HT1080 (cell line): Measurements from ENCODE around the gene NECAB2. TPM values are rescaled to one million over a fixed set of nuclear protein-coding genes. Genes with fewer than 3 reads are reported as not detected.

Experiments used
- DNase-seq: peaks from one replicate; pipeline ENCODE4 v3.0.0-alpha.2; 2015; ENCODE audit warnings: low read depth
- total RNA-seq: library from RNA; depleted of rRNA; stranded (reverse); fragments of >200 nt; shearing (Covaris generic); gene quantifications from 2 replicates; pipeline ENCODE4 v1.2.3, GENCODE V29; 2014

Gene NECAB2
- total RNA-seq, 1 experiment from 2014 or later, result not detected

DNA sequence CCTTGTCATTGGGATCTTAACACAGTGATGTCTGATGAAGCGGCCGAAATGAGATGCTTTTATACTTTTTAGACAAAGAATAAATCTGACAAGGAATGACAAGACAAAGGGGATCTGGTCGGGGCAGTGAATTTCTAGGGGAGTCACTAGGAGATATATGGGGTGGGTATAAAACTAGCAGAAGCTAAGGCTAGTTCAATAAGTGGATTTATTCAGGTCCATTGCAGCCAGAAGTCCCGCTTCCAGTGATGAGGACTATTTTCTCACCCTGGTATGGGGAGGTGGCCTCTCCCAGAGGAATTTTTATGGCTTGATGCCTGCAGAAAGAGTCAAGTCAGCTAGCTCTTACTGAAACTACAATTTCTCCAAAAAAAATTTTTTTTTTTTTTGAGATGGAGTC is 50.7 kb downstream of the NECAB2 start:
- DNase-seq, result no peak

- no peak for DNase-seq
These were observed 52.3 kb downstream of the NECAB2 start for GRCh38 chr16:84020353-84020752.

GRCh38 chr16:84021488-84021887 is 53.4 kb downstream of the NECAB2 start:
- DNase-seq, result no peak

DNA sequence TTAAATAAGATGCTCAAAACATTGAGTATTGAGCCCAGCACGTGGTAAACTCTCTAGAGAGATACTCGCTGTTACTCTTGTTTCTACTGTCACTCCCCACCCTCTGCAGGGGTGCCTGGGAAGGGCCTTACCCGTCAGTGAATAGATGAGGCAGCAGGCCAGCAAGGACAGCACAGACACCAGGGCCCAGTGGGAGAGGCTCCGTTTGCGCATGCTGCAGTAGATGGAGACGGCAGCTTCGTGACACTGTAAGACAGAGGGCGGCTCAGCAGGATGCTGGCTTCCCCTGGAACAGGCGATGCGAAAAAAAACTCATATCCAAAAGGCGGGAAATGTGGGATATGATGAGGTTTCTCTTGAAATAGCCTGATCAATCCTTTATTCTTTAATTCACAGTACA is 54.6 kb downstream of the NECAB2 start:
- no peak for DNase-seq

- no peak for DNase-seq
These were observed 56.8 kb downstream of the NECAB2 start for GRCh38 chr16:84024854-84025253.

DNA sequence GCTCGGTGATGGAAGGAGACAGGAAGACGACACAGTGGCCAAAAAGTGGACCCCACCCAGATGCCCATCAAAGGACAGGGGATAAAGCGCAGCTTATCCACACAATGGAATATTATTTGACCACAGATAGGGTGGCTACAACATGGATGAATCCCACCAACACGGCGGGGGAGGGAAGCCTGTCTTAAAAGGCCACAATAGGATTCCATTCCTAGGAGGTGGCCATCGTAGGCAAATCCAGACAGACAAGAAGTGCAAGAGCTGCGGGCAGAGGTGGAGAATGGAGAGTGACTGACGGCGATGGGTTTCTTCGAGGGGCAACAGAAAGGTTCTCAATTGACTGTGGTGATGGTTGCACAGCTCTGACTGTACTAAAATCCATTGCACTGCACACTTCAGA is 58.6 kb downstream of the NECAB2 start:
- DNase-seq, result no peak

- no peak for DNase-seq
These were observed 59.6 kb downstream of the NECAB2 start for GRCh38 chr16:84027625-84028024.

DNA sequence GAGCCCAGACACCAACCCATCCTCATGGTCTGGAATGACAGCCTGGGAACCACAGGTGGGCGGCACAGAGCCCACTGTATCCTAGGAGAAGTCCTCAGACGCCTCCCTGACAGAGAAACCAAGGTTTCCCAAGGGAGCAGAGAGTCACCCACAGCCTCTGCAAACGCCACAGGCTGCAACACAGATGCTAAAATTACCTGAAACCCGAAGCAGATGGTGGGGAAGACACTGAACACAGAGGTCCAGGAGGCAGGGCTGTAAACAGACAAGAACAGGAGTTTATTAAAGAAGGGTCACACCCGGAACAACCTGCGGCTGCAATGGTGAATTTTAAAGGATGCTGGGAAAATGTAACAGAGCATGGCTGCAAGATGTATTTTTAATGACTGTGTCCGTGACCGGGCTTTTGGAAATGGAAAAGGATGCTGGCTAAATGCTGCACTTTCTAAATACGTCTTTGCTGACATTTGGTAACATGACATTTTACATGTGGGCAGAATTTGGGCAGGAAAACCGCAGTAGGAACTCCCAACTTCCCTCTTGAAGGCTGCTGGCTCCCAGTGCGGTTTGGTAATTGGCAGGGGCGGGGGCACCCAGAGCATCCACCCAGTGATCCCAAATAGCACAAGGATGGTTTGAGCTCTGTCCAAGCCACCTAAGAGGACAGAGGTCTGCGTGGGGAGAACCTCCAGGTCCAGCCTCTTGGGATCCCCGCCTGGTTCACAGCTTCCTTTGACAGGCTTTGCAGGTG is 61.4 kb downstream of the NECAB2 start:
- DNase-seq, result no peak

DNA sequence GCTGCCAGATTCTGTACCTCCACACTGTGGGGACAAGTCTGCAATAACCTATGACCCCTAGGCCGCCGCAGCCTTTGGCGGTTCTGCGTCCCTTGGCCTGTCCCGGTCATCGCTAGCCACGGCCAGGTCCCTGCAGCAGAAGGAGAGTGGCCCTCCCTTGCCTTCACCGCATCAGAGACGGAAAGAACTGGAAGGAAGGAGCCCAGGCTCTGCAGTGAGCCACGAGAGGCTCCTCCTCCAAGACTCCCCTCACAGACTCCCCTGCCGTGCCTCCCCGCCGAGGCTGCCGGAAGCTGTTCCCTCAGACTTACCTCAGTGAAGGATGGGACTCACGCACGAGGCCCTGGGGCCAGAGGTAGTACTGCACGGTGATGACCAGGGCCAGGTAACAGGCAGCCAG is 63.5 kb downstream of the NECAB2 start:
- no peak for DNase-seq

- no peak for DNase-seq
These were observed 64.6 kb downstream of the NECAB2 start for GRCh38 chr16:84032458-84033178.

DNA sequence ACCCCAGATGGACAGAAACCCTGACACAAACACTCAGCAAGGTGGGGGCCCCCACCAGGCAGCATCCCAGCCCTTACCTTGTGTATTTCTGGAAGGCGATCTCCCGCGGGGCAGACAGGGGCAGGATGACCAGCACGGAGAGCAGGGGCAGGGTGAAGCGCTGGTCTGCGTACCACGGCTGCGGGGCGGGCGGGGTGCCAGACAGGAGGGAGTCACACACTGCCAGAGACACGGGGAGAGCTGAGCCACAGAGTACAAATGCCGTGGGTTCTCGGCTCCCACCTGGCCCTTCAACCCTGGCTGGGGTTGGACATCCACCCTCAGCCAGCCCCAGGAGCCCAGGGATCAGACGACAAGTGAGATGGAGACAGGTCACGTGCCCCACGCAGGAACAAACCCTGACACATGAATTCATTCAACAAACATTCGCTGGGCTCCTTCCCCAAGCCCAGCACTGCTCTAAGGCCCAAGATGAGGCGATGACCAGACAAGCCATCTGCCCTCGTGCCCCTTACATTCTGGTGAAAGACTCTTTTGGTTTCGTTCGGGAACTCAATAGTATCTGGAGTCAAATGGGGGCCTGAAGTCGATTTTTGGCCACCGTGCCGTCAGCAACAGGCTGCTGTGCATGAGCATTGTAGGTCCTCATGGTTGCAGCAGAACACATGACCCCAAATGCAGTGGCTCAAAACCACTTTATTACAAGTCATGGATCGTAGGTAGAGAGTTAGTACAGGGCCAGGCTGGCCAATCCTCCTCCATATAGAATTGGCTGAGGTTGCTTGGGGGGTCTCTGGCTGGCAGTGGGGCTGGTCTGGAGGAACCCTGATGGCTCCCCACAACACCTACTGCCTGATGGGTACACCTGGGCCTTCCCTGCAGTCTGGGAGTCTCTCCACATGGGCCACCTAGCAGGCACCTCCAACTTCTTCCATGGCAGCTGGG is 65.5 kb downstream of the NECAB2 start:
- no peak for DNase-seq

DNA sequence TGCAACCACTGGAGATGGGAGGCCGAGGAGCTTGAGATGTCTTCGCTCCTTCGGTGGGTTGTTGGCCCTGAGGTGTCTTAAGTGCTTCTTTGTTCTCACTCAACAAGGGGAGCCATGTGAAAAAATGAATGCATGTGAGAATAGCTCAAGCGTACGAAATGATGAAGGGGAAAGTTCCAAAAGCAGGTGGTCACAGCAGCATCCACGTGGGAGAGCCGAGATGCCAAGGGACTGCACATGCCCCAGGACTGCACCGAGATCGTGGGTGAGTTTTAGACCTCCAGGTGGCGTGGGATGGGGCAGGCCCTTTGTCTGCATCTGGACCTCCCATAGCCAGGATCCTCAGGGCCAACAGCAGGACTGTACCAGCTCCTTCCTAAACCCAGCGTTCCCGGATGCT is 66.5 kb downstream of the NECAB2 start:
- no peak for DNase-seq

DNA sequence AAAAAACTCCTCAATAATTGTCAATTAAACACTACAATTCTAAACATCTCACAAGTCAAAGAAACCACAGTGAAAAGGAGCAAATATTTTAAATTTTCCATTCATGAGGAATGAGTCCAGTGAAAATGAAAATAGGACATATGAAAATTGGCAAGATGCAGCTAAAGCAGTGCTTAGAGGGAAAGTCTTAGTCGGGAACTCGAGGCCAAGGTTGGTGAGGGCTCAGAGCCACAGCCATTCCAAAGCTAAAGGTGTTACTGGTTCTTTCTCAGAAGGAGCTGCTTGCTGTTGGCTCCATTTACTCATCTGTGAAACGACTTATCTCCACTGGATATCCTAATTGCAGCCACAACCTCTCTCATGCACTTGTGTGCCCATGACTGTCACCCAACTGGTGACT is 68.1 kb downstream of the NECAB2 start:
- DNase-seq, result no peak

GRCh38 chr16:84036982-84037425 is 69.0 kb downstream of the NECAB2 start:
- no peak for DNase-seq

- DNase-seq, result no peak
These were observed 70.4 kb downstream of the NECAB2 start for GRCh38 chr16:84038469-84038868.

DNA sequence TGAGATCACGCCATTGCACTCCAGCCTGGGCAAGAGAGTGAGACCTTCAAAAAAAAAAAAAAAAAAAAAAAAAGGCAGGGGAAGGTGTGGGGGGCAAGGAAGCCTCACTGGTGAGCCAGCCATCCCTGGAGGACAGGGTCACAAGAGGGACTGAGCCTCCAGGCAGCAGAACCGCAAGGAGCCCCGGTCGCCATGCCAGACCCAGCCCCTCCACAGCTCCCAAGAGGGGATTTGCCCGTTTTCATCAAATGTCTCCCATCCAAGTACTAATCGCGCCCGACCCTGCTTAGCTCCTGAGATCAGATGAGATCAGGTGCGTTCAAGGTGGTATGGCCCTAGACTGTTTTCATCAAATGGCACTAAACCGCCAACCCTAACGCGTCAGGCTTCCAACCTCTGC is 71.7 kb downstream of the NECAB2 start:
- DNase-seq, result no peak

- DNase-seq, result no peak
These were observed 72.3 kb downstream of the NECAB2 start for GRCh38 chr16:84040226-84040822.

DNA sequence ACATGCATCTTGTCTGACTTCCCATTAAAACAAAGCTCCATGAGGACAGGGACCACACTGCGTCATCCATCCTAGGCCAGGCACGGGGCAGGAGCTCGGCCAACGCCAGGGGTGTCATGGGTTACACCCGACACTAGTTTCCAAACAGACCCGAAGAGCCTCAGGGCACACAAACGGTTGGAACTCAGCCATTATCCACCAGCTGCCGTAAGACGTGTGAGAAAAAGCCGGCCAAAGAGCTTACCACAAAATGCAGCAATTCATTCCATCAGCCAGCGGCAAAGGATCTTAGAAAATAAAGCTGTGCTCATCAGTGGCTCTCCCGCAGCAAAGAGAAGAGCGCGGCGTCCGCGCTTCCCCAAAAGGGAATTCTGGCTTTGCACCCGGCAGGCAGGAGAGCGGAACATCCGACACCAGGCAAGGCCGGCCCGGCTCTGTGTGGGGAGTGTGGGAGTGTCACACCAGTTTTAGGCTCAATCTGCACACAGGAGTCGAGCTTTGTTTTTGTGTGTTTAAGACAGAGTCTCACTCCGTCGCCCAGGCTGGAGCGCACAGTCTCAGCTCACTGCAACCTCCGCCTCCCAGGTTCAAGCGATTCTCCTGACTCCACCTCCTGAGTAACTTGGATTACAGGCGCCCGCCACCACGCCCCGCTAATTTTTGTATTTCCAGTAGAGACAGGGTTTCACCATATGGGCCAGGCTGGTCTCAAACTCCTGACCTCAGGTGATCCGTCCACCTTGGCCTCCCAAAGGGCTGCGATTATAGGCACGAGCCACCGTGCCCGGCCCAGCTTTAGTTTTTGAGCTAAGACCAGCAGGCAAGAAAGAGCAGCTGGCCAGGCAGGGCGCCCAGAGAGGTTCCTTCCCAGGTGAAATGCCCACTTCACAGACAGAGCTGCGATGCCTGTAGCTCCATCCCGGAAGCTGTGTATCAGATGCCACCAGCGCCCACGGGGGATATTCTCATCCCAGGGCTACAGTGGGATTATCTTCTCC is 73.1 kb downstream of the NECAB2 start:
- no peak for DNase-seq

- DNase-seq, result no peak
These were observed 73.8 kb downstream of the NECAB2 start for GRCh38 chr16:84041881-84042280.

DNA sequence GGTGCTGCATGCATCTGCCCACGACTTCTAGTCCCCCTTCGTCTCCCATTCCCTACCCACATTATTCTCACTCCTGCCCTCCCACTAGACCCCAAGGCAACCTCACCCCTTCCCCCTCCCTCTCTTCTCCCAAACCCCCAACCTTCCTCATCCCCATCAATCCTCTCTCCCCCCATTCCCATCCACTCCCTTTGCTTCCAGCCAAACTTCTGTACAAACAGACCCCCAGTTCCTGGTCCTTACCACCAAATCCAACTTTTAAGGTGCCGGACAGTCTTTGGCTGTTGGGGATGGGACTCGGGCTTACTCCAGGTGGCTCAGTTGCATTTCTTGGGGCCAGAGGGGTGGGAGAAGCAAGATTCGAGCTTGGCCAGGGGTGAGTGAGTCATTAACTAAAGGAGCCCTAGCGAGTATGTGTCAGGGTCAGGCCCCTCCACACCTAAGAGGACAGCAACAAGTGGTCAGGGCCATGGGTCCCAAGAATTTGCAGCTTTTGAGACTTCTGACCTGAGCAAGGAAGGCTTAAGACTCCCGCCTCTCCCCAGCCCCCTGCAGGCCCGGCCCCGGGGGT is 74.3 kb downstream of the NECAB2 start, which contains the start of gene SLC38A8:
SLC38A8 (minus strand) TSS at position 488 of the 571 bp plus-strand sequence. CDS start 638 bp downstream, outside the sequence.
- DNase-seq, result no peak
